GM12875 (cell line): Measurements from ENCODE around the gene POMT2.

ENCODE experiments used
- H3K4me3 ChIP-seq: one replicate; pipeline ENCODE4 v1.5.1; 2011; ENCODE audit warnings: low read depth, low read length, control low read depth
- CTCF ChIP-seq: IDR thresholded peaks from 2 replicates; pipeline ENCODE4 v1.5.1; 2011; ENCODE audit warnings: low read depth, mild to moderate bottlenecking, control low read depth, inconsistent platforms, low read length, moderate library complexity, borderline replicate concordance; ENCODE audit not compliant: insufficient read depth

The POMT2 gene

DNA sequence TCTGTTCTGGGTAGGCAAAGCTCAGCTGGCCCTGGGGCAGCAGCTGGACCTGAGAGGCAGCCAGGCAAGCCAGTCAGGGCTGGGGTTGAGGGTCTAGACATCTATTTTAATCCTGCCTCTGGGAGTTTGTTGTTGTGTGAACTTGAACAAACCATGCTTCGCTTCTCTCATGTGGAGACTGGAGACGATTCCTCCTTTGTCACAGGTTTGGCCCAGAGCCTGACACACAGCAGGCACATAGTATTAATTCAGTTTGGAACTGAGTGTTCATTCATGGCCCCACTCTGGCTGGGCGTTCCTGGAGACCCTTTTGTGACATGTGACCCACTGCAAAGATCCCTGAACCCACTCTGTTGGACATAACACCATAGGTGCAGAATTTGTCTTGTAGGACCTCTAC, 89.0 kb downstream of the POMT2 start:
- no peak overlapping the region for H3K4me3 ChIP-seq
- no peak for TF ChIP-seq CTCF

DNA sequence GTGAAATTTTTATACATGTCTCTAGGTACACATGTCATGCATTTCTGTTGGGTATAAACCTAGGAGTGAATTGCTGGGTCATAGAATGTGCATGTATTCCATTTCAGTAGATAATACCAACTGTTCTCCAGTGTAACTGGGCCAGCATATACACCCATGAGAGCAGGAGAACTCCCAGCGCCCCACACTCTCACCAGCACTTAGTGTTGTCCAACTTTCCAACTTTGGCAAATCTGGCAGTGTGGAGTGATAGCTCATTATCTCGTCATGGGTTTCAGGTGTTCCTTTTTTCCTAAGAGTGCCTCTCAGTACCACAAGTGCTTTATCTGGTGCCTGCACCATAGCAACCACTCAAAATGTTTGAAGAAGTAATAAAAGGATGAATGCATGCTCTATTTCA, 89.8 kb downstream of the POMT2 start:
- no peak for TF ChIP-seq CTCF
- H3K4me3 ChIP-seq = no peak overlapping the region

GRCh38 chr14:77228056-77228455, 92.6 kb downstream of the POMT2 start:
- no peak overlapping the region for H3K4me3 ChIP-seq
- no peak for TF ChIP-seq CTCF

DNA sequence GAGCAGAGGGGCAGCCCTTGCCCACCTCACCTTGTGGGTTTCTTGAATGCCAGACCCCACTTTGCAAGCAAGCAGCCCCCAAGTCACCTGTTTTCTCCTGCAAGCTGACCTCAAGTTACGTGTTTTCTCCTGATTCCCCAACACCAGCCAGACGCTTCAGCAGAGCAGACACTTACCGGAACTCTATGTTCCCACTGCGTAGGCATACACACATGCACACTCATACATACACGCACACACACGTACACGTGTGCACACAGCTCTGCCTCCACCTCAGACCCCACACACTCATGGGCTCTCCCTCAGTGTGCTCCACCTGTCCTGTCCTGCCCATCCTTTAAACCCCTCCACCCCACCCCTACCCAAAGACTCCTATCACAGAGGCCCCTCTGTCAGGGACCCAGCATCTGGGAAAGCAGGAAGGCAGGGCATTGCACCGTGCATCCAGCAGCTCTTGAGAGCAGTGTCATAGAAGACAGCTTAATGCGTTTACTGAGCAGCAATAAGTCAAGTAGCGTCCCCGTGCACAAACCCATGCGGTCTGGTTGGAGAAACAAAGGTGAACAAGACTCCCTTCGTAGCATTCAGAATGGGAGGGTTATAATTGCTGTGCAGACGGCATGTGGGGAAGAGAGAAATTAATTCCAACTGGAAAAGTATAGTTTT, 94.7 kb downstream of the POMT2 start:
- no peak overlapping the region for H3K4me3 ChIP-seq
- TF ChIP-seq CTCF = no peak

GRCh38 chr14:77225254-77225653, 95.4 kb downstream of the POMT2 start:
- TF ChIP-seq CTCF = no peak
- H3K4me3 ChIP-seq = no peak overlapping the region
